Subcutaneous adipose tissue (tissue), 4 donors: ENCODE measurements around the gene SPN. TPM values are rescaled to one million over a fixed set of nuclear protein-coding genes. Genes with fewer than 3 reads are reported as not detected.

ENCODE experiments used
- total RNA-seq, 4 donors: library from RNA; depleted of rRNA; stranded (reverse); fragments of >200 nt; gene quantifications; one replicate each; pipeline ENCODE4 v1.1.0, GENCODE V29; 2016
- TF ChIP-seq, protein P1 (sequence below): fragments of 450-650 bp; IDR thresholded peaks from one replicate; pipeline ENCODE4 v1.5.1; 2016; ENCODE audit warnings: low read depth, mild to moderate bottlenecking, control low read depth, antibody characterized with exemption, moderate library complexity

Gene SPN
- total RNA-seq, 4 donors from 2014 or later: 1.1 to 8.7 (median 1.8) TPM

GRCh38 chr16:29697391-29697790 lies 34.3 kb downstream of the SPN start:
- TF ChIP-seq, protein P1, sequence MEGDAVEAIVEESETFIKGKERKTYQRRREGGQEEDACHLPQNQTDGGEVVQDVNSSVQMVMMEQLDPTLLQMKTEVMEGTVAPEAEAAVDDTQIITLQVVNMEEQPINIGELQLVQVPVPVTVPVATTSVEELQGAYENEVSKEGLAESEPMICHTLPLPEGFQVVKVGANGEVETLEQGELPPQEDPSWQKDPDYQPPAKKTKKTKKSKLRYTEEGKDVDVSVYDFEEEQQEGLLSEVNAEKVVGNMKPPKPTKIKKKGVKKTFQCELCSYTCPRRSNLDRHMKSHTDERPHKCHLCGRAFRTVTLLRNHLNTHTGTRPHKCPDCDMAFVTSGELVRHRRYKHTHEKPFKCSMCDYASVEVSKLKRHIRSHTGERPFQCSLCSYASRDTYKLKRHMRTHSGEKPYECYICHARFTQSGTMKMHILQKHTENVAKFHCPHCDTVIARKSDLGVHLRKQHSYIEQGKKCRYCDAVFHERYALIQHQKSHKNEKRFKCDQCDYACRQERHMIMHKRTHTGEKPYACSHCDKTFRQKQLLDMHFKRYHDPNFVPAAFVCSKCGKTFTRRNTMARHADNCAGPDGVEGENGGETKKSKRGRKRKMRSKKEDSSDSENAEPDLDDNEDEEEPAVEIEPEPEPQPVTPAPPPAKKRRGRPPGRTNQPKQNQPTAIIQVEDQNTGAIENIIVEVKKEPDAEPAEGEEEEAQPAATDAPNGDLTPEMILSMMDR: no peak

DNA sequence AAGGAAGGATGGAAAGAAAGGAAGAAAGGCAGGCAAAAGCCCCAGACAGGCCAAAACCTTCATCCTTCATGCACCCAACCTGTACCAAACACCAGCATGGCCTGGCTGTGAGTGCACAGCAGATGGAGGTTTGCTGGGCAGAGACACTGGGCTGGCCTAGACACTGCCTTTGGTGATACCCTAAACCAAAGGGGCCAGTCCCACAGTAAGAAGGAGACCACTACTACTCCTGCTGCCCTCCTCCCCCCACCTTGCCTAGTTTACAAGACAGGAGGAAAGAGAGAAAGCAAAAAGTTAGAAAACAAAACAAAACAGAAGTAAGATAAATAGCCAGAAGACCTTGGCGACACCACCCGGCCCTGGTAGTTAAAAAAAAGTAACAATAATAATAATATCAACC lies 35.0 kb downstream of the SPN start:
- TF ChIP-seq, protein P1: no peak

DNA sequence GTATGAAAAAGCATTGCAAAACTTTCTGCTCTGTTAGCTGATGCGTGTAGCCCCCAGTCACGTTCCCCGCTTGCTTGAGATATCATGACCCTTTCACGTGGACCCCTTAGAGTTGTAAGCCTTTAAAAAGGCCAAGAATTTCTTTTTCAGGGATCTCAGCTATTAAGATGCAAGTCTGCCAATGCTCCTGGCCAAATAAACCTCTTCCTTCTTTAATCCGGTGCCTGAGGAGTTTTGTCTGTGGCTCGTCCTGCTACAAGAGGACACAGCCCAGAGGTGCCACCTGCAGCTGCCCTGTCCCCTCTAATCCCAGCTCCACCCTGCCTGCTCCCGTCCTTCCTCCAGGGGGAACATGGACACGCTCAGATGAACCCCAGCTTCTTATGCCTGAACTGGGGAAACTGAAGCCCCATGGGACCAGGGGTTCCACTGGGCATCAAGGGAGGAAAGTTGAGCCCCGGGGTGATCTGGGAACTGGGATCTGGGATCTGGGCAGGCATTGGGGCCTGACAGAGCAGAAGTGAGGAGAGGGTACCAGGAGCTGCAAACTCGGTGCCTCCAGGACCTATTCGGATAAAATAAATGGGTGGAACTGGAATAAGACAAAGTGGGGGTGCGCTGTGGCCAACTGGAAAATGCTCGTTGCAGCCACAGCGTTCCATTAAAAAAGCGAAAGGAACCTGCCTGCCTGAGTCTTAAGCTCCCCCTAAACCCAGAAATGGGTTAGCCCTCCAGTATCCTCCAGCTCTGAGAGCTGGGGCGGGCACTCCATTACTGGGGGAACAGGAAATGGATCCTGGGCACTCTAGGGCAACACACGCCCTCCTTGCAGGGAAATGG lies 35.7 kb downstream of the SPN start:
- TF ChIP-seq, protein P1: no peak

- TF ChIP-seq, protein P1: no peak
These were observed 36.5 kb downstream of the SPN start for GRCh38 chr16:29699324-29700219.

GRCh38 chr16:29700253-29700987 lies 37.4 kb downstream of the SPN start:
- TF ChIP-seq, protein P1: no peak

- TF ChIP-seq, protein P1: no peak
These were observed 38.1 kb downstream of the SPN start for GRCh38 chr16:29701214-29701555.
